SK-N-MC (cell line): ENCODE measurements around the gene RNF5.

Experiments used
- EZH2 ChIP-seq: fragments of 200-600 bp; sonication (generic); IDR thresholded peaks from one replicate; pipeline ENCODE4 v1.6.1; 2017; ENCODE audit warnings: antibody characterized with exemption
- POLR2AphosphoS5 ChIP-seq: IDR thresholded peaks from 2 replicates; pipeline ENCODE4 v1.6.1; 2012; ENCODE audit warnings: mild to moderate bottlenecking, low read depth, low read length, borderline replicate concordance

GRCh38 chr6:32192608-32193039 is 14.4 kb downstream of the RNF5 start, which contains the start of gene GPSM3:
- peak; percentile 65 for TF ChIP-seq POLR2AphosphoS5
- no peak for TF ChIP-seq EZH2
